A549 (cell line): ENCODE data around the gene GMDS. TPM values are rescaled to one million over a fixed set of nuclear protein-coding genes. Genes with fewer than 3 reads are reported as not detected.

Experiments used
- ATAC-seq, 2 experiments: fragments of 200-7000 bp in 1 of 2; fragments of >200 bp in 1 of 2; cut with Nextera tagmentation in 1 of 2; cut with Tn5 transposase in 1 of 2; 3 replicates each; pipeline versions ENCODE4 v1.8.0 to v1.9.1; 2018 to 2020; ENCODE audit warnings: mild to moderate bottlenecking in 1 of 2, moderate library complexity in 1 of 2
- CTCF ChIA-PET: fragments of 300-600 bp; sonication (Branson Sonifier 250); formaldehyde crosslinking; extraction: SDS; loops from one replicate; lab custom pipeline; 2021; ENCODE audit warnings: antibody characterized with exemption, inconsistent platforms; lab: Yijun Ruan, JAX
- POLR2A ChIA-PET: fragments of 350-600 bp; formaldehyde crosslinking; extraction: SDS; loops from one replicate; lab custom pipeline; 2021; ENCODE audit warnings: antibody characterized with exemption, inconsistent platforms; lab: Yijun Ruan, JAX
- DNase-seq, 2 experiments: peaks; one replicate each; pipeline versions ENCODE4 v3.0.0 to v3.0.0-alpha.2; 2011 to 2016; ENCODE audit warnings: low read depth in 1 of 2, low spot score in 1 of 2
- FAIRE-seq: peaks from 2 replicates; lab custom pipeline; 2011; peaks lifted over from hg19 to GRCh38; lab: Jason Lieb, UNC
- H3K27ac ChIP-seq, 2 experiments: fragments of >200 bp; sonication (Bioruptor Twin); formaldehyde crosslinking; 3 replicates each; pipeline ENCODE4 v1.5.1; 2016 to 2017
- H3K4me1 ChIP-seq: fragments of >200 bp; sonication (Bioruptor Twin); formaldehyde crosslinking; 3 replicates; pipeline ENCODE4 v1.6.1; 2016
- H3K4me2 ChIP-seq: fragments of >200 bp; sonication (Bioruptor Twin); formaldehyde crosslinking; 3 replicates; pipeline ENCODE4 v1.6.1; 2016
- H3K4me3 ChIP-seq: fragments of >200 bp; sonication (Bioruptor Twin); formaldehyde crosslinking; 3 replicates; pipeline ENCODE4 v1.5.1; 2016
- H3K9me3 ChIP-seq: fragments of >200 bp; sonication (Bioruptor Twin); formaldehyde crosslinking; 3 replicates; pipeline ENCODE4 v1.6.1; 2016
- EHF ChIP-seq: fragments of 250-450 bp; sonication (Bioruptor Pico); IDR thresholded peaks from 2 replicates; pipeline ENCODE4 v1.5.0; 2020; ENCODE audit warnings: mild to moderate bottlenecking
- ESRRA ChIP-seq: fragments of 150-350 bp; IDR thresholded peaks from 2 replicates; pipeline ENCODE4 v1.6.1; 2014; ENCODE audit warnings: mild to moderate bottlenecking, low read length, borderline replicate concordance
- FOSB ChIP-seq: fragments of 250-450 bp; sonication (Bioruptor Pico); IDR thresholded peaks from 2 replicates; pipeline ENCODE4 v1.5.0; 2020; ENCODE audit warnings: mild to moderate bottlenecking, moderate library complexity
- GATA3 ChIP-seq: IDR thresholded peaks from 2 replicates; pipeline ENCODE4 v1.6.1; 2012; ENCODE audit warnings: borderline replicate concordance
- HDAC2 ChIP-seq: fragments of 200-600 bp; sonication (generic); IDR thresholded peaks from 2 replicates; pipeline ENCODE4 v1.6.1; 2016
- HEYL ChIP-seq: fragments of 250-450 bp; sonication (Bioruptor Pico); IDR thresholded peaks from 2 replicates; pipeline ENCODE4 v1.8.0; 2021; ENCODE audit warnings: mild to moderate bottlenecking, moderate library complexity
- HOXB13 ChIP-seq: fragments of 250-450 bp; sonication (Bioruptor Pico); IDR thresholded peaks from 2 replicates; pipeline ENCODE4 v1.5.0; 2020; ENCODE audit warnings: low read depth, mild to moderate bottlenecking, moderate library complexity
- JUN ChIP-seq, 2 experiments: fragments of >200 bp; sonication (Bioruptor Twin); formaldehyde crosslinking; IDR thresholded peaks; 2 replicates in 1 of 2; 3 replicates in 1 of 2; pipeline ENCODE4 v1.6.1; 2016 to 2017
- JUNB ChIP-seq: fragments of >200 bp; sonication (Bioruptor Twin); formaldehyde crosslinking; IDR thresholded peaks from 2 replicates; pipeline ENCODE4 v1.6.1; 2016
- KDM5A ChIP-seq: fragments of 200-600 bp; sonication (generic); IDR thresholded peaks from 2 replicates; pipeline ENCODE4 v1.6.1; 2016; ENCODE audit warnings: antibody characterized with exemption, mild to moderate bottlenecking
- MAFK ChIP-seq: fragments of 450-650 bp; IDR thresholded peaks from 2 replicates; pipeline ENCODE4 v1.6.1; 2014; ENCODE audit not compliant: partially characterized antibody
- NPAS2 ChIP-seq: fragments of 250-450 bp; sonication (Bioruptor Pico); IDR thresholded peaks from 2 replicates; pipeline ENCODE4 v1.8.0; 2022; ENCODE audit warnings: mild to moderate bottlenecking, moderate library complexity, borderline replicate concordance
- PHF8 ChIP-seq: fragments of 200-600 bp; sonication (generic); IDR thresholded peaks from 2 replicates; pipeline ENCODE4 v1.6.1; 2016; ENCODE audit warnings: low read depth, mild to moderate bottlenecking, antibody characterized with exemption, moderate library complexity, borderline replicate concordance
- POLR2A ChIP-seq: IDR thresholded peaks from 2 replicates; pipeline ENCODE4 v1.6.1; 2012; ENCODE audit warnings: mild to moderate bottlenecking, low read length
- POLR2AphosphoS2 ChIP-seq: conservative IDR thresholded peaks from 2 replicates; pipeline ENCODE4 v1.6.1; 2012; ENCODE audit warnings: low read length, improper control_type of control experiment, inconsistent platforms
- RAD21 ChIP-seq, 2 experiments: fragments of >200 bp in 1 of 2; sonication (Bioruptor Twin) in 1 of 2; formaldehyde crosslinking in 1 of 2; IDR thresholded peaks in 1 of 2; conservative IDR thresholded peaks in 1 of 2; 2 replicates in 1 of 2; 3 replicates in 1 of 2; pipeline ENCODE4 v1.6.1; 2012 to 2018; ENCODE audit warnings: inconsistent platforms in 1 of 2
- RARB ChIP-seq: fragments of 250-450 bp; sonication (Bioruptor Pico); IDR thresholded peaks from 2 replicates; pipeline ENCODE4 v1.8.0; 2021; ENCODE audit warnings: mild to moderate bottlenecking, moderate library complexity
- RCOR1 ChIP-seq: fragments of 150-350 bp; IDR thresholded peaks from 2 replicates; pipeline ENCODE4 v1.6.1; 2014; ENCODE audit warnings: antibody characterized with exemption, low read length, low read depth
- RFX5 ChIP-seq: fragments of 450-650 bp; IDR thresholded peaks from 2 replicates; pipeline ENCODE4 v1.7.1; 2014; ENCODE audit warnings: antibody characterized with exemption, mild to moderate bottlenecking, moderate library complexity
- ZC3H11A ChIP-seq: fragments of 450-650 bp; IDR thresholded peaks from 2 replicates; pipeline ENCODE4 v1.6.1; 2014; ENCODE audit warnings: antibody characterized with exemption, mild to moderate bottlenecking
- ZNF302 ChIP-seq: fragments of 250-450 bp; sonication (Bioruptor Pico); IDR thresholded peaks from 2 replicates; pipeline ENCODE4 v1.9.0; 2021; ENCODE audit warnings: inconsistent platforms, mild to moderate bottlenecking, moderate library complexity
- WGBS: methylation state at CpG from one replicate; pipeline ENCODE4 v1.1.6; 2017; ENCODE audit errors: missing lambda C conversion rate; 5-methylcytosine and 5-hydroxymethylcytosine counted together
- polyA plus RNA-seq, 4 experiments: library from polyadenylated mRNA; depleted of rRNA in 3 of 4; stranded (reverse); fragments of >200 nt; fragmentation: RNase III in 1 of 4; extraction: RNeasy Plus Mini Kit Qiagen cat#74134 plus additional on column Dnase treatment in 1 of 4; gene quantifications; 2 replicates in 3 of 4; 3 replicates in 1 of 4; pipeline ENCODE4 v1.2.3, GENCODE V29; 2011 to 2017
- TF ChIP-seq, protein P1 (sequence below): fragments of >200 bp; sonication (Bioruptor Twin); formaldehyde crosslinking; IDR thresholded peaks from 2 replicates; pipeline ENCODE4 v1.6.1; 2016
- TF ChIP-seq, protein P2 (sequence below): IDR thresholded peaks from 2 replicates; pipeline ENCODE4 v1.6.1; 2012
- TF ChIP-seq, protein P3 (sequence below): fragments of 250-450 bp; sonication (Bioruptor Pico); IDR thresholded peaks from 2 replicates; pipeline ENCODE4 v1.5.0; 2020; ENCODE audit warnings: low read depth, mild to moderate bottlenecking, moderate library complexity

GMDS gene
- polyA plus RNA-seq, 2 of the 4 experiments (the other 2 are of a cell fraction) = 9.9 to 12.4 TPM

DNA sequence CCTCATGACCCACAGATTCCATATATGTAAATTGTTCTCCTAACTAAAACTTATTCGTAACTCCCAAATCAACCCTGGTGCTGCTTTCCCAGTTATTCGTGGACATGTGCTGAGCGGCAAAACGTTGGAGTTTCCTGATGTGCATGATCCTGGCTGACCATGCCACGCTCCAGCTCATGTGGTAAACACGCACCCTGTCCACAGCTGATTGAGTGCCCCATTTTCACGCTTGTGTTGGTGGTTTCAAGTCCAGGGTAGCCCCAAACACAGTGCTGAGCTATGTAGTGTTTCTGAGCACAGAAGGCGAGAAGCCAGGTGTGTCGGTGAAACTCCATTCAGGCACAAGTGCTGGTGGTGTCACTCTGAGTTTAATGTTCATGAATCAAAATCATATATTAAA is 654.8 kb downstream of the GMDS start (continued):
- TF ChIP-seq ZNF302 (CRISPR knock-in tag) (no peak), EHF (no peak), ESRRA (no peak)

DNA sequence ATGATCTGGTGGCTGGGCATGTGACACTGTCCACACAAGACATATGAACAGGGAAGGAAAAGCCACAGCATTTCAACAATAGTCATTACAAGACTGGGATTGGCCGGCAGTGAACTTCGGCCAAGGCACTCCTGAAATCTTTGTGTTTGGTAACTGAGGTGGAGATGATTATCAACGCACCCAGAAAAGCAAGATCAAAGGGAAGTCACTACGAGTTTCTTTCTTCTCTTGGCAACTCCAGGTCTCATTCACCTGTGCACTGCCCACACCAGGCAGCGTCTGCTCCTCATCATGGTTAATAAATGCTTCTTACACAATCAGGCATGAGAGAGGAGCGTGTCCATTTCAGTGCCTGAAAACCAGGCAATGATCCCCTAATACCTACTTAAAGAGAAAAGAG is 656.2 kb downstream of the GMDS start:
- WGBS = 66% methylated on average over 6 of the region's 6 CpGs
- TF ChIP-seq HEYL (CRISPR knock-in tag) = no peak
- TF ChIP-seq RAD21 (conservative IDR thresholded peaks at IDR 0.05 in 1 of 2, IDR thresholded peaks at IDR 0.05 in 1 of 2) = no peak
- TF ChIP-seq JUN (IDR thresholded peaks at IDR 0.05) = no peak
- no peak for TF ChIP-seq FOSB (CRISPR knock-in tag)
- TF ChIP-seq ESRRA = no peak
- no peak for TF ChIP-seq EHF
- Histone ChIP-seq H3K4me3 (no peak overlapping the region), H3K4me1 (no peaks in the 10 kb centered on the region), H3K4me2 (no peak overlapping the region), H3K27ac (no peak overlapping the region), H3K9me3 (no peaks in the 10 kb centered on the region)
- ATAC-seq (no peak), FAIRE-seq (no peak), DNase-seq (no peak)
- CTCF ChIA-PET = no interaction called here
- POLR2A ChIA-PET = no interaction called here

DNA sequence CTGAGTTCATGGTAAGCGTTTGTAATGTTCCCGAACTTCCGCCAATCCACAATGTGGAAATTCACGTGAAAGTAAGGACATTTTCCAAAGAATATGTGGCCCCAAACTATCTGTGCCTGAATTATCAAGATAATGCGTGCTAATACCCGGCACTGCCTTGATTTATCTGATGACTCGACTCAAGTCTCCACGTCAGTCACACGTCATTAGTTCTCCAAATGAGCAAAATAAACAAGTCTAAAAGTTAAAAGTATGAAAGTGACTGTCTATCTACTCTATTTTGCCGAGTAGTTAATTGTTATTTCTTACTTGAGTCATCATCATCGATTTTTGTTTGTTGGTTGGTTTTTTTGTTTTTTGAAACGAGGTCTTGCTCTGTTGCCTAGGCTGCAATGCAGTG is 657.4 kb downstream of the GMDS start:
- Histone ChIP-seq H3K4me1 (no peaks in the 10 kb centered on the region), H3K27ac (no peak overlapping the region), H3K4me3 (no peak overlapping the region), H3K9me3 (no peaks in the 10 kb centered on the region), H3K4me2 (no peak overlapping the region)
- DNase-seq (no peak), FAIRE-seq (no peak), ATAC-seq (no peak)
- CTCF ChIA-PET = no interaction called here
- WGBS = 70% methylated on average over 12 of the region's 12 CpGs
- POLR2A ChIA-PET = no interaction called here
- TF ChIP-seq RCOR1 = no peak
- TF ChIP-seq HDAC2 = no peak
- no peak for TF ChIP-seq KDM5A
- no peak for TF ChIP-seq PHF8
- no peak for TF ChIP-seq MAFK
- no peak for TF ChIP-seq RFX5
- TF ChIP-seq ZC3H11A = no peak
- TF ChIP-seq HOXB13 = no peak
- no peak for TF ChIP-seq POLR2AphosphoS2
- TF ChIP-seq RARB (CRISPR knock-in tag) = no peak
- no peak for TF ChIP-seq GATA3
- no peak for TF ChIP-seq HEYL (CRISPR knock-in tag)
- no peak for TF ChIP-seq ZNF302 (CRISPR knock-in tag)
- TF ChIP-seq, protein P1, sequence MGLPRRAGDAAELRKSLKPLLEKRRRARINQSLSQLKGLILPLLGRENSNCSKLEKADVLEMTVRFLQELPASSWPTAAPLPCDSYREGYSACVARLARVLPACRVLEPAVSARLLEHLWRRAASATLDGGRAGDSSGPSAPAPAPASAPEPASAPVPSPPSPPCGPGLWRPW = no peak
- TF ChIP-seq, protein P2, sequence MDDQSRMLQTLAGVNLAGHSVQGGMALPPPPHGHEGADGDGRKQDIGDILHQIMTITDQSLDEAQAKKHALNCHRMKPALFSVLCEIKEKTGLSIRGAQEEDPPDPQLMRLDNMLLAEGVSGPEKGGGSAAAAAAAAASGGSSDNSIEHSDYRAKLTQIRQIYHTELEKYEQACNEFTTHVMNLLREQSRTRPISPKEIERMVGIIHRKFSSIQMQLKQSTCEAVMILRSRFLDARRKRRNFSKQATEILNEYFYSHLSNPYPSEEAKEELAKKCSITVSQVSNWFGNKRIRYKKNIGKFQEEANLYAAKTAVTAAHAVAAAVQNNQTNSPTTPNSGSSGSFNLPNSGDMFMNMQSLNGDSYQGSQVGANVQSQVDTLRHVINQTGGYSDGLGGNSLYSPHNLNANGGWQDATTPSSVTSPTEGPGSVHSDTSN = no peak
- no peak for TF ChIP-seq NPAS2 (CRISPR knock-in tag)
- TF ChIP-seq JUNB = no peak
- TF ChIP-seq, protein P3, sequence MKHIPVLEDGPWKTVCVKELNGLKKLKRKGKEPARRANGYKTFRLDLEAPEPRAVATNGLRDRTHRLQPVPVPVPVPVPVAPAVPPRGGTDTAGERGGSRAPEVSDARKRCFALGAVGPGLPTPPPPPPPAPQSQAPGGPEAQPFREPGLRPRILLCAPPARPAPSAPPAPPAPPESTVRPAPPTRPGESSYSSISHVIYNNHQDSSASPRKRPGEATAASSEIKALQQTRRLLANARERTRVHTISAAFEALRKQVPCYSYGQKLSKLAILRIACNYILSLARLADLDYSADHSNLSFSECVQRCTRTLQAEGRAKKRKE (CRISPR knock-in tag) = no peak
- no peak for TF ChIP-seq POLR2A
- TF ChIP-seq RAD21 (conservative IDR thresholded peaks at IDR 0.05 in 1 of 2, IDR thresholded peaks at IDR 0.05 in 1 of 2) = no peak
